Measurements from ENCODE around the gene SLCO2A1. TPM values are rescaled to one million over a fixed set of nuclear protein-coding genes. Genes with fewer than 3 reads are reported as not detected.
A peak's percentile ranks its signal among the peaks of the same experiment; 100 is the strongest.

Gene SLCO2A1
- total RNA-seq (169 TPM), polyA plus RNA-seq (ENCODE audit: insufficient read depth, low read depth, low replicate concordance) (27.2 TPM)
- long read RNA-seq, donor 1, full-length matches to known transcripts: 1 of 1 reads
- long read RNA-seq, donor 1, partial matches to known transcripts: 0 of 1 reads
- long read RNA-seq, donor 1, other reads (novel, unspliced or antisense): 0 of 1 reads
- long read RNA-seq, donor 2, full-length matches to known transcripts: 1 of 1 reads
- long read RNA-seq, donor 2, partial matches to known transcripts: 0 of 1 reads
- long read RNA-seq, donor 2, other reads (novel, unspliced or antisense): 0 of 1 reads
- long read RNA-seq, donor 3, full-length matches to known transcripts: 1 of 12 reads
- long read RNA-seq, donor 3, partial matches to known transcripts: 11 of 12 reads
- long read RNA-seq, donor 3, other reads (novel, unspliced or antisense): 0 of 12 reads
- long read RNA-seq, donor 4, full-length matches to known transcripts: 2 of 2 reads
- long read RNA-seq, donor 4, partial matches to known transcripts: 0 of 2 reads
- long read RNA-seq, donor 4, other reads (novel, unspliced or antisense): 0 of 2 reads
- long read RNA-seq, donor 5: 0 reads
- long read RNA-seq, donor 6, full-length matches to known transcripts: 1 of 1 reads
- long read RNA-seq, donor 6, partial matches to known transcripts: 0 of 1 reads
- long read RNA-seq, donor 6, other reads (novel, unspliced or antisense): 0 of 1 reads
- long read RNA-seq, donor 7, full-length matches to known transcripts: 7 of 122 reads
- long read RNA-seq, donor 7, partial matches to known transcripts: 42 of 122 reads
- long read RNA-seq, donor 7, other reads (novel, unspliced or antisense): 73 of 122 reads
- long read RNA-seq, donor 8, partial matches to known transcripts: 5 of 5 reads
- long read RNA-seq, donor 8, other reads (novel, unspliced or antisense): 0 of 5 reads
- long read RNA-seq, donor 9, partial matches to known transcripts: 0 of 1 reads
- long read RNA-seq, donor 9, other reads (novel, unspliced or antisense): 0 of 1 reads
- long read RNA-seq, donor 10, full-length matches to known transcripts: 1 of 1 reads
- long read RNA-seq, donor 10, partial matches to known transcripts: 0 of 1 reads
- long read RNA-seq, donor 10, other reads (novel, unspliced or antisense): 0 of 1 reads

- DNase-seq: peak; percentile 88 to 93 (median 91)
- no peak for FAIRE-seq
- Histone ChIP-seq H3K9ac (ENCODE audit: low read length in 3 of 3) (peak within 1 kb of the TSS; percentile 4 to 82 (median 60)), H3K27me3 (ENCODE audit: control insufficient read depth, insufficient read depth, low read length) (no peaks in the 10 kb centered on the region), H3K9me3 (ENCODE audit: control insufficient read depth in 2 of 3, insufficient read depth in 1 of 3, low read length in 3 of 3) (no peaks in the 10 kb centered on the region), H3K4me1 (ENCODE audit: control insufficient read depth in 2 of 3, insufficient read depth in 2 of 3, low read depth in 1 of 3, low read length in 3 of 3) (peaks cover 0 to 6% (median 0%) of the 10 kb centered on the region in 3 donors), H3K27ac (ENCODE audit: low read depth in 2 of 2, low read length in 2 of 2) (peak within 1 kb of the TSS; percentile 63 to 72), H3K4me3 (ENCODE audit: low read length in 3 of 3) (peak within 1 kb of the TSS; percentile 50 to 76 (median 67)), H3K36me3 (ENCODE audit: control insufficient read depth in 2 of 3, insufficient read depth in 3 of 3, low read length in 3 of 3) (no peaks in the 10 kb centered on the region)
- intact Hi-C loops (cut with DNase I): no loop called here
- TF ChIP-seq, protein P1, sequence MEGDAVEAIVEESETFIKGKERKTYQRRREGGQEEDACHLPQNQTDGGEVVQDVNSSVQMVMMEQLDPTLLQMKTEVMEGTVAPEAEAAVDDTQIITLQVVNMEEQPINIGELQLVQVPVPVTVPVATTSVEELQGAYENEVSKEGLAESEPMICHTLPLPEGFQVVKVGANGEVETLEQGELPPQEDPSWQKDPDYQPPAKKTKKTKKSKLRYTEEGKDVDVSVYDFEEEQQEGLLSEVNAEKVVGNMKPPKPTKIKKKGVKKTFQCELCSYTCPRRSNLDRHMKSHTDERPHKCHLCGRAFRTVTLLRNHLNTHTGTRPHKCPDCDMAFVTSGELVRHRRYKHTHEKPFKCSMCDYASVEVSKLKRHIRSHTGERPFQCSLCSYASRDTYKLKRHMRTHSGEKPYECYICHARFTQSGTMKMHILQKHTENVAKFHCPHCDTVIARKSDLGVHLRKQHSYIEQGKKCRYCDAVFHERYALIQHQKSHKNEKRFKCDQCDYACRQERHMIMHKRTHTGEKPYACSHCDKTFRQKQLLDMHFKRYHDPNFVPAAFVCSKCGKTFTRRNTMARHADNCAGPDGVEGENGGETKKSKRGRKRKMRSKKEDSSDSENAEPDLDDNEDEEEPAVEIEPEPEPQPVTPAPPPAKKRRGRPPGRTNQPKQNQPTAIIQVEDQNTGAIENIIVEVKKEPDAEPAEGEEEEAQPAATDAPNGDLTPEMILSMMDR (IDR thresholded peaks at IDR 0.05; ENCODE audit: borderline replicate concordance, extremely low read depth, insufficient read depth): no peak
These were observed at the start of gene SLCO2A1 for GRCh38 chr3:134029734-134030378. SLCO2A1 (minus strand) TSS chr3:134029925; CDS start chr3:134029802, 123 bp downstream.

DNA sequence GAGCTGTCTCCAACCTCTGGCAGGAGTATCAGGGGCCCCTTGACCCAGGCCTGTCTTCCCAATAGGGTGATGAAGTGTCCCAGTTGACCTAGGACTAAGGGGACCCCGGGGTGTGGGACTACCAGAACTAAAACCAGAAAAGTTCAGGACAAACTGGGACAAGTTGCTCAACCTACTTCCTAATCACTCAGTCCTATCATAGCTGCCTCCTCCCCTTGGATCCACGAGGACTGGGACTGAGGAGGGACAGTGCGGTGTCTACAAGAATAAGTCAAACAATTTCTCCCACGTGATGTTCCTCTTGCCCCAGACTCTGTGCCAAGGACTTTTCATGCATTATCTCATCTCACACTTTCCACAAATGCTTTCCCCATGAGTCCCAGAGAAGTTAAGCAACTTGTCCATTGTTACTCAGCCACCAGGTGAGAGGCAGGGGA is 49.4 kb upstream of the SLCO2A1 start:
- Histone ChIP-seq H3K27ac (ENCODE audit: low read depth in 2 of 2, low read length in 2 of 2) (peak overlapping the region in 1 of 2 donors; percentile 63), H3K9me3 (ENCODE audit: control insufficient read depth in 2 of 3, insufficient read depth in 1 of 3, low read length in 3 of 3) (peaks cover 0 to 6% (median 0%) of the 10 kb centered on the region in 3 donors), H3K4me1 (ENCODE audit: control insufficient read depth in 2 of 3, insufficient read depth in 2 of 3, low read depth in 1 of 3, low read length in 3 of 3) (peaks cover 0 to 3% (median 0%) of the 10 kb centered on the region in 3 donors), H3K27me3 (ENCODE audit: control insufficient read depth, insufficient read depth, low read length) (no peaks in the 10 kb centered on the region), H3K36me3 (ENCODE audit: control insufficient read depth in 2 of 3, insufficient read depth in 3 of 3, low read length in 3 of 3) (no peaks in the 10 kb centered on the region), H3K4me3 (ENCODE audit: low read length in 3 of 3) (no peak overlapping the region), H3K9ac (ENCODE audit: low read length in 3 of 3) (no peak overlapping the region)
- no peak for FAIRE-seq
- TF ChIP-seq, protein P1 (IDR thresholded peaks at IDR 0.05; ENCODE audit: borderline replicate concordance, extremely low read depth, insufficient read depth): no peak
- peak in 1 of 5 donors; percentile 79 for DNase-seq
- intact Hi-C loops (cut with DNase I): no loop called here

DNA sequence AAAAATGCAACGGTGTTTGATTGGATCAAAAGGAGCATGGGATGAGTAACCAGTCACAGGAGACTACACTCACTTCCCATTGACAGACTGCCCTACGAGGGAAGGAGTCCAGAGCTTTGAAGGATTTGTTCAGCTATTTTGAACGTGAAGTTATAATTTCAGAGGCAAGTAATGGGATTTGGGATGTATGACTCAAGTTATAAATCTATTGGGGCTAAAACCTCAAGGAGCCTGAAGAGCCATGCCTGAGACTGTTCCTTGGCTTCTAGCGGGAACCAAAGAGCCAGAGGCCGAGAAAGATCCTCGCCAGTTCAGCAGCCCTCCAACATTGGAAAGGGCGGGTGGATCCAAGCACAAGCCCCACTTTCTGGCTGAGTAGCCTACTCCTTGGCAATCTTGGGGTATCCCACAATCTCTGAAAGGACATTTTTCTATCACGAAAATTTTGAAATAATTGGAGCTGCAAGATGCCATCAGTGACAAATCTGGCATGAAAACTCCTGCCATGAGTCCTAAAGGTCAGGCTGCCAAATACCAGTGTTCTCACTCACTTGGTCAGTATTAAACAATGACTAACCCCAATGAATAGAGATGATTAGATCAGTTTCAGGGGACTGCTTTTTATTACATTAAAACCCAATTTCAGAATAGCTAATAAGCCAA is 48.6 kb upstream of the SLCO2A1 start:
- no peak for FAIRE-seq
- H3K27me3 ChIP-seq (ENCODE audit: control insufficient read depth, insufficient read depth, low read length): no peaks in the 10 kb centered on the region
- no peak overlapping the region for H3K9ac ChIP-seq (ENCODE audit: low read length in 3 of 3)
- intact Hi-C loops (cut with DNase I): no loop called here
- no peak overlapping the region for H3K4me3 ChIP-seq (ENCODE audit: low read length in 3 of 3)
- no peak overlapping the region for H3K27ac ChIP-seq (ENCODE audit: low read depth in 2 of 2, low read length in 2 of 2)
- peaks cover 0 to 3% (median 0%) of the 10 kb centered on the region in 3 donors for H3K4me1 ChIP-seq (ENCODE audit: control insufficient read depth in 2 of 3, insufficient read depth in 2 of 3, low read depth in 1 of 3, low read length in 3 of 3)
- H3K9me3 ChIP-seq (ENCODE audit: control insufficient read depth in 2 of 3, insufficient read depth in 1 of 3, low read length in 3 of 3): peaks cover 0 to 6% (median 0%) of the 10 kb centered on the region in 3 donors
- TF ChIP-seq, protein P1 (IDR thresholded peaks at IDR 0.05; ENCODE audit: borderline replicate concordance, extremely low read depth, insufficient read depth): no peak
- DNase-seq: peak in 1 of 5 donors; percentile 24
- H3K36me3 ChIP-seq (ENCODE audit: control insufficient read depth in 2 of 3, insufficient read depth in 3 of 3, low read length in 3 of 3): no peaks in the 10 kb centered on the region
